LoVo (cell line): ENCODE results near the gene MCCD1.
"Not testable (repeated sequence)": the region's sequence is repeated elsewhere in the genome, so short reads cannot be mapped to it uniquely, and the experiment has no call there.

Source experiments
- DNase-seq: peaks from one replicate; pipeline ENCODE4 v3.0.0-alpha.2; 2016; ENCODE audit warnings: low spot score

Gene MCCD1

GRCh38 chr6:31543639-31544038, 14.9 kb downstream of the MCCD1 start:
- no peak for DNase-seq

- DNase-seq = no peak
Measured at GRCh38 chr6:31544676-31545075, 15.9 kb downstream of the MCCD1 start.

- DNase-seq = no peak
Measured at GRCh38 chr6:31545291-31545690, 16.5 kb downstream of the MCCD1 start.

- DNase-seq = peak; percentile 92
Measured at GRCh38 chr6:31546339-31546957, 17.7 kb downstream of the MCCD1 start, which contains the start of gene ATP6V1G2. TSS of gene ATP6V1G2 (minus strand) at chr6:31546608. CDS start at chr6:31546559, 49 bp downstream.

GRCh38 chr6:31546958-31547726, 18.4 kb downstream of the MCCD1 start, which contains the start of gene NFKBIL1:
TSS of gene NFKBIL1 (plus strand) at chr6:31547608. CDS start at chr6:31547695, 87 bp downstream.
- peak; percentile 96 for DNase-seq

GRCh38 chr6:31547727-31548543, 19.2 kb downstream of the MCCD1 start:
- DNase-seq = no peak

- no peak for DNase-seq
Measured at GRCh38 chr6:31548544-31548873, 19.7 kb downstream of the MCCD1 start.

GRCh38 chr6:31551371-31551770, 22.6 kb downstream of the MCCD1 start:
- not testable (repeated sequence) for DNase-seq

- DNase-seq = no peak
Measured at GRCh38 chr6:31556307-31556706, 27.5 kb downstream of the MCCD1 start.

- DNase-seq = no peak
Measured at GRCh38 chr6:31557443-31558317, 28.9 kb downstream of the MCCD1 start.

- no peak for DNase-seq
Measured at GRCh38 chr6:31558318-31558625, 29.5 kb downstream of the MCCD1 start.

GRCh38 chr6:31558631-31559500, 30.1 kb downstream of the MCCD1 start:
- no peak for DNase-seq

GRCh38 chr6:31559606-31559957, 30.8 kb downstream of the MCCD1 start:
- DNase-seq = no peak

GRCh38 chr6:31559958-31560696, 31.4 kb downstream of the MCCD1 start:
- DNase-seq = no peak

- no peak for DNase-seq
Measured at GRCh38 chr6:31560697-31561058, 31.9 kb downstream of the MCCD1 start.

GRCh38 chr6:31567531-31568370, 39.0 kb downstream of the MCCD1 start:
- no peak for DNase-seq

- DNase-seq = no peak
Measured at GRCh38 chr6:31568537-31568961, 39.8 kb downstream of the MCCD1 start.

- DNase-seq = no peak
Measured at GRCh38 chr6:31569861-31570536, 41.2 kb downstream of the MCCD1 start.
